PFSK-1 (cell line): ENCODE data around the gene MGAT4B. TPM values are rescaled to one million over a fixed set of nuclear protein-coding genes. Genes with fewer than 3 reads are reported as not detected.
A peak's percentile ranks its signal among the peaks of the same experiment; 100 is the strongest.

Source experiments
- FOXP2 ChIP-seq: optimal IDR thresholded peaks from 2 replicates; pipeline ENCODE3; 2011; ENCODE audit warnings: borderline replicate concordance, control low read depth, inconsistent platforms; ENCODE audit not compliant: insufficient read depth; ENCODE audit errors: extremely low read length, extremely low read depth
- POLR2AphosphoS5 ChIP-seq: IDR thresholded peaks from 2 replicates; pipeline ENCODE4 v1.6.1; 2012; ENCODE audit warnings: low read depth, mild to moderate bottlenecking, control low read depth, low read length, moderate library complexity
- SIN3A ChIP-seq: IDR thresholded peaks from 2 replicates; pipeline ENCODE4 v1.6.1; 2012; ENCODE audit warnings: mild to moderate bottlenecking, low read length, moderate library complexity, borderline replicate concordance; ENCODE audit not compliant: insufficient read depth
- TAF1 ChIP-seq: IDR thresholded peaks from 2 replicates; pipeline ENCODE4 v1.6.1; 2012; ENCODE audit warnings: low read length, control low read depth, borderline replicate concordance; ENCODE audit not compliant: insufficient read depth
- polyA plus RNA-seq: library from polyadenylated mRNA; unstranded; fragments of >200 nt; gene quantifications from one replicate; pipeline ENCODE4 v1.2.1, GENCODE V29; 2012; ENCODE audit warnings: low read depth, missing spikeins; ENCODE audit not compliant: insufficient read length
- TF ChIP-seq, protein P1 (sequence below), 2 experiments: IDR thresholded peaks; 2 replicates each; pipeline versions ENCODE4 v1.6.1 to v1.8.0; 2011 to 2012; ENCODE audit warnings: low read depth in 2 of 2, low read length in 2 of 2, control low read depth in 1 of 2, inconsistent platforms in 1 of 2, mild to moderate bottlenecking in 1 of 2, moderate library complexity in 1 of 2; ENCODE audit not compliant: insufficient read depth in 1 of 2

MGAT4B gene
- 236 TPM for polyA plus RNA-seq

DNA sequence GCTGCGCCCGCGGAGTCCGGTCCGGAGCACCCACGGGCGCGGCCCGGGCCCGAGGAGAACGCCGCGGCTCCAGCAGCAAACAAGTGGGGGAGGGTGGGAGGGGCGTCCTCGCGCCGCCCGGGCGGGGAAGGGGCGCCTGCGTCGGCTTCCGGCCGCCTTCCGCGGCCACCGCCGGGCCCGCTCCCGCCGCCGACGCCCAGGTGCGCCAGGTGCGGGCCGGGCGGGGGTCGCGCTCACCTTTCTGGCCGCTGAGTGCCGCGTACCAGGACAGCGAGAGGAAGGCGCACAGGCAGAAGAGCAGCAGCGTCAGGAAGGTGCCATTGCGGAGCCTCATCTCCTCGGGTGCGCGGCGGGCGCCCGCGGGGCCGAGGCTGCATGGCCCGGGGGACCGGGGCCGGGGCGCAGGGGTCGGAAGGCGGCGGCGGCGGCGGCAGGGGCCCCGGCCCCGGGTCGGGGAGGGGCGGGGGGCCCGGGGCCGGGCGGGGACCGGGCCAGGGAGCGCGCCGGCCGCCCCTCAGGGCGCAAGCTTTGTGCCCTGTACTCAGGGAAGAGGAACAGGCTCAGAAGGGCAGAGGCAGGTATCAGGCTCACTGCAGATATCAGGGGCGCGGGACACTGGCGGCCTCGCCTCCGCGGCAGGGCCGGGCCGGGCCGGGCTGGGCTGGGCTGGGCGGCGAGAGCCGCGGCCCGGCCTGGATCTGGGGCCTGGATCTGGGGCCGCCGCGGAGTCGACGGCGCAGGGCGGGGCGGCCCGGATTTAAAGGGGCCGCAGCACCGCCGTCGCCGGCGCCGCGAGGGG, at the start of gene MGAT4B:
MGAT4B (minus strand) TSS at position 617 of the 799 bp plus-strand sequence; CDS start at position 334, 283 bp downstream.
- no peak for TF ChIP-seq FOXP2
- TF ChIP-seq POLR2AphosphoS5: no peak
- no peak for TF ChIP-seq SIN3A
- TF ChIP-seq, protein P1, sequence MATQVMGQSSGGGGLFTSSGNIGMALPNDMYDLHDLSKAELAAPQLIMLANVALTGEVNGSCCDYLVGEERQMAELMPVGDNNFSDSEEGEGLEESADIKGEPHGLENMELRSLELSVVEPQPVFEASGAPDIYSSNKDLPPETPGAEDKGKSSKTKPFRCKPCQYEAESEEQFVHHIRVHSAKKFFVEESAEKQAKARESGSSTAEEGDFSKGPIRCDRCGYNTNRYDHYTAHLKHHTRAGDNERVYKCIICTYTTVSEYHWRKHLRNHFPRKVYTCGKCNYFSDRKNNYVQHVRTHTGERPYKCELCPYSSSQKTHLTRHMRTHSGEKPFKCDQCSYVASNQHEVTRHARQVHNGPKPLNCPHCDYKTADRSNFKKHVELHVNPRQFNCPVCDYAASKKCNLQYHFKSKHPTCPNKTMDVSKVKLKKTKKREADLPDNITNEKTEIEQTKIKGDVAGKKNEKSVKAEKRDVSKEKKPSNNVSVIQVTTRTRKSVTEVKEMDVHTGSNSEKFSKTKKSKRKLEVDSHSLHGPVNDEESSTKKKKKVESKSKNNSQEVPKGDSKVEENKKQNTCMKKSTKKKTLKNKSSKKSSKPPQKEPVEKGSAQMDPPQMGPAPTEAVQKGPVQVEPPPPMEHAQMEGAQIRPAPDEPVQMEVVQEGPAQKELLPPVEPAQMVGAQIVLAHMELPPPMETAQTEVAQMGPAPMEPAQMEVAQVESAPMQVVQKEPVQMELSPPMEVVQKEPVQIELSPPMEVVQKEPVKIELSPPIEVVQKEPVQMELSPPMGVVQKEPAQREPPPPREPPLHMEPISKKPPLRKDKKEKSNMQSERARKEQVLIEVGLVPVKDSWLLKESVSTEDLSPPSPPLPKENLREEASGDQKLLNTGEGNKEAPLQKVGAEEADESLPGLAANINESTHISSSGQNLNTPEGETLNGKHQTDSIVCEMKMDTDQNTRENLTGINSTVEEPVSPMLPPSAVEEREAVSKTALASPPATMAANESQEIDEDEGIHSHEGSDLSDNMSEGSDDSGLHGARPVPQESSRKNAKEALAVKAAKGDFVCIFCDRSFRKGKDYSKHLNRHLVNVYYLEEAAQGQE (IDR thresholded peaks at IDR 0.05; ENCODE audit: insufficient read depth in 1 of 2, low read depth in 2 of 2, low read length in 2 of 2): peak in 1 of 2 experiments; percentile 51; a peak in 1 of 4 replicates
- peak; percentile 83 for TF ChIP-seq TAF1

DNA sequence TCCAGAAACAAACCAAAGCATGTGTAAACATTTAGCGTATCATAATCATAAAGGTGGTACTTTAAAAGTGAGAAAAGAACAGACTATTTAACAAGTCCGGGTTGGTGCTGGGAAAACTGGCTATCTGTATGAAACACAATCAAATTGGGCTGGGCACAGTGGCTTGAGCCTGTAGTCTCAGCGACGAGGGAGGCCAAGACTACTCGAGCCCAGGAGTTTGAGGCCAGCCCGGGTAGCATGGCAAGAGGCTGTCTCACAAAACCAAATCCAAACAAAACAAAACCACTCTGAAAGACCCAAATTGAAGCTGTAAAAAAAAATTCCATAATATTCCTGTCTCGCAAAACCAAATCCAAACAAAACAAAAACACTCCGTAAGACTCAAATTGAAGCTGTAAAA, 47.7 kb upstream of the MGAT4B start:
- no peak for TF ChIP-seq POLR2AphosphoS5
- no peak for TF ChIP-seq SIN3A
- no peak for TF ChIP-seq TAF1
- TF ChIP-seq, protein P1 (IDR thresholded peaks at IDR 0.05; ENCODE audit: insufficient read depth in 1 of 2, low read depth in 2 of 2, low read length in 2 of 2): no peak
- no peak for TF ChIP-seq FOXP2

DNA sequence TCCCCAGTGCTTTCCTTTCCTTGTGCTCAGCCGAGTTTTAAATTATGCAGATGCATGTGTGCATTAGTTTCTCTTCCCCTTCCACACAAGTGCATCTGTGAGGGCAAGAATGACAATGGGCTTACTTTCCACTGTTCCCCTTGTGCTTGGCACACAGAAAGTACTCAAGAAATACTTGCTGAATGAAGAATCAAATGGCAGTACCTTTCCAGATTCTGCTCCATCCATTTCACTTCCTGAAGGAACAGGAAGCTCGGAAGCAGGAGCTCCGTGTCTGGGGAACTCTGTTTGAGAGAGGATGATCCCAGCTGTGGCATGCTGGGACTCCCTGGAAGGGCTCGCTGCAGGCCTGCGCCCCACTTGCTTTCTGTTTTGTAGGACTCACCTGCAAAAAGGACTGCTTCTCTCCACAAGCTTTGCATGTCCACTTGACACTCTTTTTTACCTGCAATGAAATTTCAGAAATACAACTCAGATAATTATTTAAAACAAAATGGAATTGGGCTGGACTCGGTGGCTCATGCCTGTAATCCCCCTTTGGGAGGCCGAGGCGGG, 46.4 kb upstream of the MGAT4B start:
- TF ChIP-seq SIN3A: no peak
- no peak for TF ChIP-seq FOXP2
- TF ChIP-seq TAF1: no peak
- TF ChIP-seq, protein P1 (IDR thresholded peaks at IDR 0.05; ENCODE audit: insufficient read depth in 1 of 2, low read depth in 2 of 2, low read length in 2 of 2): no peak
- no peak for TF ChIP-seq POLR2AphosphoS5

DNA sequence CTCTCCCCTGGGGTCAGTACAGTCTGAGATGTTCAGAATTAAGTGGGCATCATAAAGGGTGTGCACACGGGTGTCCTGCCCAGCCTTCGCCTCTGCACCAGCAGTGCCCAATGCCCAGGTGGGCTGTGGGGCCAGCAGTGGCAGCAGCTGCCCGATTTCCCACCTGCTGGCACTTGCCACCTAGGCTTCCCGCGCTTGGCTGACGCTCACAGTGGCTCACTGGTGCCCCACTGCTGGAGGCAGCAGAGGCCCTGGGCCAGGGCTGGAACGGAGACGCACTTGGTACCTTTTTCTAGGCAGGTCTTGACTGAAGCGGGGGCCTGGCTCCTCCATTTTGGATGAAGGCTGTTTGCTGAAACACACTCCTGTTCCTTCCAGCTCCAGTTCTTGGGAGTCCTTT, 35.0 kb upstream of the MGAT4B start:
- no peak for TF ChIP-seq SIN3A

DNA sequence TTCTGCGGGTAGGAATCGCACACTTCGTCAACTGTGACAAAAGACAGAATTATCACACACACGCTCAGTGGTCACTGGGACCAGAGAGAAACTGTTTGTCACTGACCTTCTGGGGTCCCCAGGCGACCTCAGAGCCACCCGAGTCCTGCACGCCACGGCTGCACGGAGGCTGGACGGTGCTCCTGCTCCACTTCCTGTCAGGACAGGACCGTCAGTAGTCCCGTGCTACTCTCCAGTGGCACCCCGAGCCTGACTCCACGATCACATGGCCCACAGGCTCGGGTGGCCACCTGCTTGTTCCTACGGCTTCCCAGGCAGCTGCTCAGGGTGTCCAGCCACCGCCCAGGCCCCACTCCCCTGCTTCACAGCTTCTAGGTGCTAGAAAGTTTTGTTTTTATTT, 34.1 kb upstream of the MGAT4B start:
- TF ChIP-seq, protein P1 (IDR thresholded peaks at IDR 0.05; ENCODE audit: insufficient read depth in 1 of 2, low read depth in 2 of 2, low read length in 2 of 2): no peak
- TF ChIP-seq FOXP2: no peak
- TF ChIP-seq POLR2AphosphoS5: no peak
- TF ChIP-seq SIN3A: no peak
- no peak for TF ChIP-seq TAF1
